ENCODE results near the gene APOBEC2.

The APOBEC2 gene

DNA sequence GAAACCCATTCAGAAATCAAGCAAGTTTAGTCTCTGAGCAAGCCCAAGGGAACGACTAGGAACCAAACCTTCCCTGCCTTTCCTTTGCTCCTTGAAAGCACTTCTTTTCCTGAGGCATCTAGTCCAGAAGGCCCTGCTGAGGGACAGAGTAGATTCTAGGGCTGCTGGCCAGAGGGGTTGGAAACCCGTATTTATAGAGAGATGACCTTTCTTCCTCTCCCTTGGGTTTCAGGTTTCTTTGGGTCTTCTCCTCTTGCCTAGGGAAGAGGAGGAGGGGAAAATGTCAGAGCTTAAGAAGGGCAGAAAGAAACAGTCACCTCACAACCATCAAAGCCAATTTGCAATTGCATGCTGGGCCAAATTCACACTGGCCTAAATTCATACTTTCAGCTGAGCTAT is 5.8 kb downstream of the APOBEC2 start:
- DNase-seq (ENCODE audit: low read depth, low spot score), result no peak

- DNase-seq (ENCODE audit: low read depth, low spot score), result no peak
Observed at GRCh38 chr6:41059556-41059955, 6.6 kb downstream of the APOBEC2 start.

DNA sequence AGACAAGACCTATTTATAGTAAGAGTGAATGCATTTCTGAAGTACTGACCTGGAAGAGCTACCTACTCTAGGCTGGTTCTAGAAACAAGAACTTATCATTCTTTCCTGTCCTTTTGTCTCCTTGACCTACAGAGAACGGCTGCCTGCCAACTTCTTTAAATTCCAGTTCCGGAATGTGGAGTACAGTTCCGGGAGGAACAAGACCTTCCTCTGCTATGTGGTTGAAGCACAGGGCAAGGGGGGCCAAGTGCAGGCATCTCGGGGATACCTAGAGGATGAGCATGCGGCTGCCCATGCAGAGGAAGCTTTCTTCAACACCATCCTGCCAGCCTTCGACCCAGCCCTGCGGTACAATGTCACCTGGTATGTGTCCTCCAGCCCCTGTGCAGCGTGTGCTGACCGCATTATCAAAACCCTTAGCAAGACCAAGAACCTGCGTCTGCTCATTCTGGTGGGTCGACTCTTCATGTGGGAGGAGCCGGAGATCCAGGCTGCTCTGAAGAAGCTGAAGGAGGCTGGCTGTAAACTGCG is 8.3 kb downstream of the APOBEC2 start:
- DNase-seq (ENCODE audit: low read depth, low spot score), result no peak

DNA sequence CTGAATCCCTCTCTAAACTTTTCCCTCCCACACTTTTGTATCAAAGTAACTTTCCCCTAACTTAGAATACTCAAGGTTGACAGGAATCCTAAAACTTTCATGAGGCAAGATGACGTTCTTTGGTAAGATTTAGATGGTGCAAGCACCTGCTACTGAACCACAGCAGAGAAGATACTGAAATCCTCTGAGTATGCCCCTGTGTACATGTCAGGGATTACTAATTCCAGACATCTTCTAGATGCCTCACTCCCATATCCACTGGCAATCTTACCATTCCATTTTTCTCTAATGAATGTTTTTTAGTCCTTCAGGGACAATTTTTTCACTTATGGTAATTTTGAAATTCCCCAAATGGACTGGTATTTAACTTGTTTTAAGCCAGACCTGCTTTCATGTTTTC is 9.1 kb downstream of the APOBEC2 start:
- no peak for DNase-seq (ENCODE audit: low read depth, low spot score)

DNA sequence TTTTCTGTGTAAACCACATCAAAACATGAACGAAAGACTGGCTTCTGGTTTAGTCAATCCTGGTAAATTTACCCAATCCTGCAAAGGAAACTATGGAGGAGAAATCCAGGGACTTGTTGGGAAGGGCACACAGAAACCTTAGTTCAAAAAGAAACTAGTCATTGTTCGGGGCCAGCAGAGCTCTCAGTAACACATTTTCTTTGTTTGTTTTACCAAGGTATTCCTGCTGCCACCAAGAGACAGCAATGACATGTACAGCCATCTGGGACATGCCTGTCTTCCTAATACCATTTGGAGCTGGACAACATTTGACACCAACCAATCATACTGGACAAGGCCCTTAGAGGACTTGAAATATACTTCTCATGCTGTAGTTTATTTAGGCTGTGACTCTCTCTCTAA is 10.9 kb downstream of the APOBEC2 start:
- DNase-seq (ENCODE audit: low read depth, low spot score), result no peak

DNA sequence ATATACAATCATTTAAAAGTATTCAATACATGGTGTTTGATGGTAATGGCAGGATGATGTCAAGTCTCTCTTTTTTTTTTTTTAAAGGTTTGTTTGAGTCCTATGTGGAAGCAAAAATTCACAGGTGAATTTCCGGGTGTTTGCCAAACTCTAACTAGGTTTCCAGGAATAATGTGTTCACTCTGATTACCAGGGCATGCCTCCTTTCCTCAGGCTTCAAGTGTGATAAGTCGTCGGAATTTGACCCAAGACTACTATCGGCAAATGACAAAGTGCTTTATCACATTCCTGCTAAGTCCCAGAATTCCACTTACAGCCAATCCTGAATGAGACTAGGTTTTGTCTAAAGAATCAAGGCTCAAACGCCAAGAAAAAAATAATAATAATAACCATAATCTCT is 11.8 kb downstream of the APOBEC2 start:
- DNase-seq (ENCODE audit: low read depth, low spot score), result no peak

DNA sequence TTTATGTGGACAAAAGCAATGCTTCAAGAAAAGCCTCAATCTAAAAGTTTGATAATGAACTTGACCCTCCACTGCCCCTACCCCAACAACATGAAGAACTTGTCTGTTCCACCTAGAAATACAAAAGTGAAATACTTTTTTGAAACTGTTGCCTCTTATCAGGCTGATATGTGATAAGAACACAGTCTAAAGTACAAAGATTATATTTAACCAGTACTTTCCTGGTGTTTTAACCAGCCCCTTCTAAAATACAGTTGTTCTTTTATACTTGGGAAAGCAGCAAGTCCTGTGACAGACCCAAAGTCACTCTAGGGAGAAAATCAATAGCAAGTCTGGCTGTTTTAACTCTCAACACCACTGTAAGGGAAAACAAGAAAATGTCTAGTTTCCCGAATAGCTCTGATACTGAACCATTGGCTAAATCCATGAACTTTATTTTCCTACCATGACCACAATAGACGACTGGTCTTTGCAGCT is 12.6 kb downstream of the APOBEC2 start:
- DNase-seq (ENCODE audit: low read depth, low spot score), result no peak

- no peak for DNase-seq (ENCODE audit: low read depth, low spot score)
Observed at GRCh38 chr6:41066867-41067304, 13.9 kb downstream of the APOBEC2 start.

GRCh38 chr6:41071501-41071922 is 18.5 kb downstream of the APOBEC2 start:
- no peak for DNase-seq (ENCODE audit: low read depth, low spot score)

- DNase-seq (ENCODE audit: low read depth, low spot score), result peak; percentile 99
Observed at GRCh38 chr6:41071923-41072835, 19.2 kb downstream of the APOBEC2 start, which contains the start of gene OARD1. Gene OARD1 (minus strand): TSS chr6:41072356. CDS start chr6:41071634, 722 bp downstream.

GRCh38 chr6:41072836-41073202 is 19.8 kb downstream of the APOBEC2 start, which contains the start of gene NFYA:
Gene NFYA (plus strand): TSS chr6:41072974. CDS start chr6:41079090, 6,116 bp downstream.
- no peak for DNase-seq (ENCODE audit: low read depth, low spot score)

DNA sequence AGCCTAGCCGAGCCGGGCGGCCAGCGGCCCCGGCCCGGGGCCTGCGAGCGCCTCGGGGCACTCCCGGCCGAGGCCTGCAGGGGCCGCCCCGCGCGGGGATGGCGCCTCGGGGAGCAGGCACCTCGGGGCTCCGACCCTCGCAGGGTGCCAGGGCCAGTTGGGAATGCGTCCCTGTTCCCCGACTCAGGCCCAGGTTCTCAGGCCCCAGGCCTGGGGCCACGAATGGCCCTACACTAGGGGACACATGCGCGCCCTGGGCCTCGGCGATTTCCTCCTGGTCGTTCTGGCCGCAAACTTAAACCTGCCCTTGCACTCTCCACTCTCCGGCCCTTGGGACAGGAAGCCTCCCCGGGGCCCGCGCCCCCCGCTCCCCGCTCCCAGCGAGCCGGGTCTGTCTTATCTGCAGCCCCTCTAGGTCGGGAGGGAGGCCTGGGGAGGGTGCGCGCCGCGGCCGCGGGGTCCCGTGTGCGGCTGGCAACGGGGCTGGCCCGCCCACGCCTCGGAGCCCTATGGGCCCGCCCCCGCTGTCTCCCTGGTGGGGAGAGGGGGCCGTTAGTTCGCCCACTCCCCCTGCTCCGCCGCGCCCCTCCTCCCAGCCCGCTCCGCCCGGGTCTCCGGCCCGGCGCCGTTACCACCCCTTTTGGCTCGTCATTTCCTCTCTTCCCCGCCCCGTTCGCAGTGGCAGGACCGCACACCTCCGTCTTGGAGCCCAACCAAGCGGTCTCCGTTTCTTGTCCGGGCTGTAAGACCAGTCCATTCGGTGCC is 20.4 kb downstream of the APOBEC2 start:
- DNase-seq (ENCODE audit: low read depth, low spot score), result peak; percentile 47

GRCh38 chr6:41073968-41074691 is 21.1 kb downstream of the APOBEC2 start:
- DNase-seq (ENCODE audit: low read depth, low spot score), result no peak

GRCh38 chr6:41074692-41075436 is 21.9 kb downstream of the APOBEC2 start:
- DNase-seq (ENCODE audit: low read depth, low spot score), result no peak

- DNase-seq (ENCODE audit: low read depth, low spot score), result no peak
Observed at GRCh38 chr6:41075651-41076626, 22.9 kb downstream of the APOBEC2 start.

GRCh38 chr6:41077536-41077935 is 24.5 kb downstream of the APOBEC2 start:
- no peak for DNase-seq (ENCODE audit: low read depth, low spot score)

DNA sequence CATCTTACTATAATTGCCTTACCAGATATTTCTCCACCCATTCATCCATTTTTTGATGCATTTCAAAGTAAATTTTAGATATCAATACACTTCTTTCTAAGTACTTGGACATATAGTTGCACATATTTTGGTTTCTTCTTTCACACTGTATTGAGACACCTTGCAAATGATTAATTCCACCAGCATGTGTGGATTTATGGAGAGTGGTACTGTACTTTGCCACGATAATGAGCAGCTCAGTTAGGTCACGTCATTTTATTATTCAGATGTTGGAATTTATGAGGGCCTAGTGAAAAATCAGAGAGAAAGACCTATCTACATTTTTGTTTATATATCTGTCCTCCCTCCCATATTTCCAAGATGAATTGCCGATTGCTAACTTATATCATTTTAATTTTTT is 25.1 kb downstream of the APOBEC2 start:
- no peak for DNase-seq (ENCODE audit: low read depth, low spot score)

DNA sequence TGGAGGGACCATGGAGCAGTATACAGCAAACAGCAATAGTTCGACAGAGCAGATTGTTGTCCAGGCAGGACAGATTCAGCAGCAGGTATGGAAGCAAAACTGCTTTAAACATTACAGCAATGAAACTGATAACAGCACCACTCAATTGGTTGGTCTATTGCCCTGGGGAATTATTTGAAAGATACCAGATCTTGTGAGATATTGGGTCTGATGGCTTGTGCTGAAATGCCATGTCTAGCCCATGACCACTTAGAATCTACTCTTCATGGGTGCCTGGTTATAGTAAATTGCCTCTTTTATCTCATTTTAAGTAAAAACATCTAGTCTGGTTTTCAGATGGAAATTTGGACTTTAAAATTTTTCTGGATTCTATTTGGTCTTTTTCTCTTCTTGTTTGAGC is 26.1 kb downstream of the APOBEC2 start:
- no peak for DNase-seq (ENCODE audit: low read depth, low spot score)

DNA sequence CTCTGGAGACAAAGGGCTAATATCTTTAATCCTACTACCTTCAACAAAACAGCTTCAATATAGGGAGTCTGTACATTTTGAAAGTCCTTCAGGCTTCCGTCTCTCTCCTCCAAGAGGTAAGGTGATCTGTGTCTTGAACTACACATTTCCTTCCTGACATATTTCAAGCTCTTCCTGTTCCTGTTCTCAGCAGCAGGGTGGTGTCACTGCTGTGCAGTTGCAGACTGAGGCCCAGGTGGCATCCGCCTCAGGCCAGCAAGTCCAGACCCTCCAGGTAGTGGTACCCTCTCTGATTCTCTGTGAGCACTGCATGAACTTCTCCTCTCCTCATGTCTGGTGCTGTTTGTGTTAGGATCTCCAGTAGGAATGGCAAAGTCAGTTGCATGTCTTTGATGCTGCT is 27.6 kb downstream of the APOBEC2 start:
- DNase-seq (ENCODE audit: low read depth, low spot score), result no peak

DNA sequence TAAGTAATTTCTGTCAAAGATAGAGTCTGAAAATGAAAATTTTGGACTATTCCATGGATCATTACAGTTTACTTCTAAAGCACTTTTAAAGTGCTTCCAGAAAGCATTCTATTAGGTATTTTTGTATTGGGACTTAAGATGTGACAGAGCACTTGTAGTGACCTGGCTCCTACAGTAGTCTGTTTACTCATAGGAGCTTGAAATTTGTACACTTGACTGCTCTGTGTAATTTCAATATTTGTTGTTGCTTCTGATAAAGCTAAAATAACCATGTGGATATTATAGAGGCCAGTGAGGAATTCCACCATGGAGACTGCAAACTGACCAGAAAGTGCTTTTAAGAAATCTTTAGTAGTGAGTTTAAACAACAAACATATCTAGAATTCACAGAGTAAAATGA is 30.1 kb downstream of the APOBEC2 start:
- no peak for DNase-seq (ENCODE audit: low read depth, low spot score)

Measured in activated naive CD8-positive, alpha-beta T cell treated with anti-CD3 and anti-CD28 coated beads, Interleukin-2, amount 50 U/mL, for 16 hours (primary cell).